IPS DF 6.9 (cell line): Measurements from ENCODE around the gene POLDIP2.
A peak's percentile ranks its signal among the peaks of the same experiment; 100 is the strongest.

Experiments used
- DNase-seq: peaks from one replicate; pipeline ENCODE4 v3.0.0-alpha.2; 2013; ENCODE audit warnings: low read depth, low spot score
- H3K27ac ChIP-seq: one replicate; pipeline ENCODE4 v1.5.1; 2013; ENCODE audit warnings: low read length, control low read depth
- H3K27me3 ChIP-seq: 2 replicates; pipeline ENCODE4 v1.6.1; 2013; ENCODE audit warnings: mild to moderate bottlenecking, low read length; ENCODE audit not compliant: control insufficient read depth, insufficient read depth
- H3K36me3 ChIP-seq: 2 replicates; pipeline ENCODE4 v1.6.1; 2013; ENCODE audit warnings: low read length; ENCODE audit not compliant: control insufficient read depth, insufficient read depth
- H3K4me1 ChIP-seq: 2 replicates; pipeline ENCODE4 v1.6.1; 2013; ENCODE audit warnings: low read length; ENCODE audit not compliant: control insufficient read depth, insufficient read depth
- H3K4me3 ChIP-seq: 2 replicates; pipeline ENCODE4 v1.5.1; 2013; ENCODE audit warnings: mild to moderate bottlenecking, low read length
- H3K9me3 ChIP-seq: 2 replicates; pipeline ENCODE4 v1.6.1; 2013; ENCODE audit warnings: low read length, inconsistent platforms; ENCODE audit not compliant: control insufficient read depth, insufficient read depth
- WGBS: extraction: QIAGEN DNeasy Blood & Tissue Kit; methylation state at CpG from one replicate; pipeline ENCODE4 v1.1.7; 2013; ENCODE audit warnings: mixed read lengths, missing lambda C conversion rate; ENCODE audit not compliant: insufficient read length, insufficient coverage; 5-methylcytosine and 5-hydroxymethylcytosine counted together

The POLDIP2 gene, protein sequence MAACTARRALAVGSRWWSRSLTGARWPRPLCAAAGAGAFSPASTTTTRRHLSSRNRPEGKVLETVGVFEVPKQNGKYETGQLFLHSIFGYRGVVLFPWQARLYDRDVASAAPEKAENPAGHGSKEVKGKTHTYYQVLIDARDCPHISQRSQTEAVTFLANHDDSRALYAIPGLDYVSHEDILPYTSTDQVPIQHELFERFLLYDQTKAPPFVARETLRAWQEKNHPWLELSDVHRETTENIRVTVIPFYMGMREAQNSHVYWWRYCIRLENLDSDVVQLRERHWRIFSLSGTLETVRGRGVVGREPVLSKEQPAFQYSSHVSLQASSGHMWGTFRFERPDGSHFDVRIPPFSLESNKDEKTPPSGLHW

GRCh38 chr17:28357061-28357900 is at the start of gene POLDIP2:
Gene POLDIP2 (minus strand): TSS chr17:28357527. CDS start chr17:28357448, 79 bp downstream.
- no peak for DNase-seq
- Histone ChIP-seq H3K9me3 (no peaks in the 10 kb centered on the region), H3K27me3 (no peaks in the 10 kb centered on the region), H3K4me3 (peak within 1 kb of the TSS; percentile 93), H3K36me3 (peaks cover 16% of the 10 kb centered on the region; the same call in 1 of the 2 replicates), H3K27ac (no peak within 1 kb of the TSS), H3K4me1 (no peaks in the 10 kb centered on the region)
- no CpG with 5 or more reads among the region's 80 CpGs for WGBS

DNA sequence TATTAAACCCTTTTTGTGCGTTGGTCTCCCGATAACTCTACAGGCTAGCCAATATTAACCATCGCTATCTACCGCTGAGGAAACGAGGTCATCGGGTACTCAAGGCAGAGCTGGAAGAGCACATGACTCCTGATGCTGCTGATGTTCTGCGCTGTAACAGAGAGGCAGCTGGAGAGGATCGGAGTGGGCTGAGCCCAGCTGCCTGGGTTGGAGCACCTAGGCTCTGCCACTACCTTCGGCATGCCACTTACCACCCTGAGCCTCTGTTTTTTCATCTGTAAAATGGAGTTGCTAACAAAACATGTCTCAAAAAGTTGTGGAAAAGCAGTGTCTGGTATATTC is 49.1 kb upstream of the POLDIP2 start:
- Histone ChIP-seq H3K36me3 (no peaks in the 10 kb centered on the region; the same call in 1 of the 2 replicates), H3K27ac (no peak overlapping the region), H3K4me1 (peaks cover 27% of the 10 kb centered on the region), H3K9me3 (no peaks in the 10 kb centered on the region), H3K4me3 (peak overlapping the region; percentile 88; the same call in 1 of the 2 replicates), H3K27me3 (no peaks in the 10 kb centered on the region; the same call in 1 of the 2 replicates)
- no peak for DNase-seq
- no CpG with 5 or more reads among the region's 9 CpGs for WGBS

- Histone ChIP-seq H3K27ac (no peak within 1 kb of the TSS), H3K4me1 (peaks cover 27% of the 10 kb centered on the region), H3K4me3 (peak within 1 kb of the TSS; percentile 88), H3K36me3 (no peaks in the 10 kb centered on the region; the same call in 1 of the 2 replicates), H3K27me3 (no peaks in the 10 kb centered on the region; the same call in 1 of the 2 replicates), H3K9me3 (no peaks in the 10 kb centered on the region)
- DNase-seq: no peak
- WGBS: no CpG with 5 or more reads among the region's 70 CpGs
These were observed 48.5 kb upstream of the POLDIP2 start, which contains the start of gene SLC46A1 for GRCh38 chr17:28405632-28406472. Gene SLC46A1 (minus strand): TSS chr17:28406212. CDS start chr17:28406114, 98 bp downstream.

GRCh38 chr17:28404812-28405570 is 47.7 kb upstream of the POLDIP2 start:
- Histone ChIP-seq H3K27me3 (no peaks in the 10 kb centered on the region; the same call in 1 of the 2 replicates), H3K4me1 (peaks cover 27% of the 10 kb centered on the region), H3K9me3 (no peaks in the 10 kb centered on the region), H3K27ac (no peak overlapping the region), H3K4me3 (peak overlapping the region; percentile 10; the same call in 1 of the 2 replicates), H3K36me3 (no peaks in the 10 kb centered on the region; the same call in 1 of the 2 replicates)
- no peak for DNase-seq
- no CpG with 5 or more reads among the region's 33 CpGs for WGBS

GRCh38 chr17:28404461-28404811 is 47.1 kb upstream of the POLDIP2 start:
- no CpG with 5 or more reads among the region's 5 CpGs for WGBS
- Histone ChIP-seq H3K4me1 (peaks cover 27% of the 10 kb centered on the region), H3K27ac (no peak overlapping the region), H3K27me3 (no peaks in the 10 kb centered on the region; the same call in 1 of the 2 replicates), H3K4me3 (no peak overlapping the region), H3K36me3 (no peaks in the 10 kb centered on the region; the same call in 1 of the 2 replicates), H3K9me3 (no peaks in the 10 kb centered on the region)
- DNase-seq: no peak

- no peaks in the 10 kb centered on the region; the same call in 1 of the 2 replicates for H3K27me3 ChIP-seq
- no peaks in the 10 kb centered on the region; the same call in 1 of the 2 replicates for H3K36me3 ChIP-seq
- no CpG with 5 or more reads among the region's 2 CpGs for WGBS
- no peak overlapping the region for H3K27ac ChIP-seq
- H3K9me3 ChIP-seq: no peaks in the 10 kb centered on the region
- H3K4me3 ChIP-seq: no peak overlapping the region
- no peak for DNase-seq
- H3K4me1 ChIP-seq: peaks cover 27% of the 10 kb centered on the region
These were observed 46.7 kb upstream of the POLDIP2 start for GRCh38 chr17:28404007-28404406.

DNA sequence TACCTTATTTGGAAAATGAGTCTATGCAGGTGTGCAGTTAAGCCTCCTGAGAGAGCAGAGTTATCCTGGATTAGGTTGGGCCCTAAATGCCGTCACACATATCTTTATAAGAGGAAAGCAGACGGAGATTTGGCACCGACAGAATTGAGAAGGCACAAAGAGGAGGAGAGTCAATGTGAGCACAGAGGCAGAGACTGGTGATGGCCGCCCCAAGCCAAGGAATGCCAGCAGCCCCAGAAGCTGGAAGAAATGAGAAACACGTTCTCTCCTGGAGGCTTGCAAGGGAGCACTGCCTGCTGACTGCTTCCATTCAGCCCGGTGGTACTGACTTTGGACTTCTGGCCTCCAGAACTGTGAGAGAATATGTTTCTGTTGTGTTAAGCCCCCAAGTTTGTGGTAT is 45.5 kb upstream of the POLDIP2 start:
- Histone ChIP-seq H3K4me3 (no peak overlapping the region), H3K4me1 (peaks cover 23% of the 10 kb centered on the region), H3K9me3 (no peaks in the 10 kb centered on the region), H3K27ac (no peak overlapping the region), H3K27me3 (no peaks in the 10 kb centered on the region; the same call in 1 of the 2 replicates), H3K36me3 (no peaks in the 10 kb centered on the region; the same call in 1 of the 2 replicates)
- DNase-seq: no peak
- WGBS: no CpG with 5 or more reads among the region's 6 CpGs

- no peaks in the 10 kb centered on the region; the same call in 1 of the 2 replicates for H3K36me3 ChIP-seq
- no peak overlapping the region for H3K4me3 ChIP-seq
- H3K27me3 ChIP-seq: no peaks in the 10 kb centered on the region; the same call in 1 of the 2 replicates
- no peaks in the 10 kb centered on the region for H3K9me3 ChIP-seq
- DNase-seq: no peak
- no CpG with 5 or more reads among the region's 3 CpGs for WGBS
- peaks cover 20% of the 10 kb centered on the region for H3K4me1 ChIP-seq
- H3K27ac ChIP-seq: no peak overlapping the region
These were observed 44.9 kb upstream of the POLDIP2 start for GRCh38 chr17:28402224-28402630.

DNA sequence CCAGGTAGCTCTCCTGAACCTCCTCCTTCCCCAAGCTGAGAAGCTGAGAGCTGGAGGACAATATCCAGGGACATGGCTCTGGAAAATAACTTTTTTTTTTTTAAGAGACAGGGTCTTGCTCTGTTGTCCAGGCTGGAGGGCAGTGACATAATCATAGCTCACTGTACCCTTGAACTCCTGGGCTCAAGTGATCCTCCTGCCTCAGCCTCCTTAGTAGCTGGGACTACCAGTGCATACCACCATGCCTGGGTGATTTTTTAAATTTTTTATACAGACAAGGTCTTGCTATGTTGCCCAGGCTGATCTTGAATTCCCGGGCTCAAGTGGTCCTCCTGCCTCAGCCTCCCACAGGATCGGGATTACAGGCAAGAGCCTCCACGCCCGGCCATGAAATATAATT is 42.5 kb upstream of the POLDIP2 start:
- no peak overlapping the region for H3K27ac ChIP-seq
- H3K4me1 ChIP-seq: peaks cover 14% of the 10 kb centered on the region
- H3K4me3 ChIP-seq: no peak overlapping the region
- H3K36me3 ChIP-seq: no peaks in the 10 kb centered on the region
- no peak for DNase-seq
- no peaks in the 10 kb centered on the region; the same call in 1 of the 2 replicates for H3K27me3 ChIP-seq
- no peaks in the 10 kb centered on the region for H3K9me3 ChIP-seq
- no CpG with 5 or more reads among the region's 4 CpGs for WGBS
